ENCODE measurements around the gene DHFR2.
"Not testable (repeated sequence)": the region's sequence is repeated elsewhere in the genome, so short reads cannot be mapped to it uniquely, and the experiment has no call there.

DHFR2 gene

DNA sequence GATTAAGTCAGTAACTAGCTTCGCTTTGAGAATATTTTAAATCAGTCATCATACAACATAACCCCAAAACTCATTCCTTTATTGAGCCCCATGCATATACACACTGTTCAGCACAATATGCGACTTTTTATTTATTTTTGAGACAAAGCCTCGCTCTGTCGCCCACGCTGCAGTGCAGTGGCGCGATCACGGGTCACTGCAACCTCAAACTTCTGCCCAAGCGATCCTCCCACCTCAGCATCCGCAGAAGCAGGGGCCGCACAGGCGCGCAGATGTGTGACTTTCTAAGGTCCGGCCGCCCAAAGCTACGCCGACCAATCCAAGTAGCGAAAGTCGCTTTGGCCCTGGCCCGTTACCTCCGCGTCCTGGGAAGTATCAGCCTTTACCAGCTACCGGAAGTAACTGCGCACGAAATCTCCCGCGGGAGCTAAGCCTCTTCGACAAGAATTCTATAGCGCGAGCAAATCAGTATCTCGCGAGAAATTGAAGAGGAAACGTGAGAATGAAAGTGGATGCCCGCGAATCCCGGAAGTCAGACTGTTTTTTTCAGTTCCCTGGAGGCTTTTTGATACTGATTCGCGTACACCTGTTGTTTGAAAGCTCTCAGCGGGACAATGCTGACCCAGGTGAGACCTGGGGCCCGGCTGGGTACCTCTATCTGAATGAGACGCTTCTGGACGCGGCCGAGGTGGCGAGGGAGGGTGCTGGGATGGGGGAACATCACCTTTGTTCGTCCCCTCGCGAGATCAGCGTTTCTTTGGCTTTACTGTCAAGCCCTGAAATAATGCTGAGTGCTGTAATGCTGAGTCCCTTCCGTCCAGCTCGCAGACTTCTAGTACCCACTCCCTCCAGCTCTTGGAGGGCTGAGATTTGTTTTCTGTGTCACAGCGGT, at the start of gene DHFR2, which contains the start of gene NSUN3:
Gene DHFR2 (minus strand): TSS at position 404 of the 892 bp plus-strand sequence. CDS start 1,405 bp downstream, outside the sequence.
Gene NSUN3 (plus strand): TSS at position 549 of the 892 bp plus-strand sequence. CDS start 66 bp downstream, at position 615.
- peak; percentile 98 for DNase-seq

DNA sequence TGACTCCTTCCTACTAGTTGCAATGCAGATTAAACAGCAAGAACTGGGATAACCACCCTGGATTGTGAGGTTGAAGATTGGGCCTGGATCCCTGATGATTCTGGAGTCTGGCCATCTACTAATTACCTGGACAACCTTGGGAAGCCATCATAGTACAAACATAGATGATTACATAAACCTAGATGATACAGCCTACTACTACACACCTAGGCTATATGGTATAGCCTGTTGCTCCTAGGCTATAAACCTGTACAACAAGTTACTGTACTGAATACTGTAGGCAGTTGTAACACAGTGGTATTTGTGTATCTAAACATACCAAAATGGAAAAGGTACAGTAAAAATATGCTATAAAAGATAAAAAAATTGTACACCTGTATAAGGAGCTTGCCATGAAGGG, 48.1 kb upstream of the DHFR2 start:
- no peak for DNase-seq

- DNase-seq: not testable (repeated sequence)
Observed at GRCh38 chr3:94110232-94110631, 47.5 kb upstream of the DHFR2 start.

DNA sequence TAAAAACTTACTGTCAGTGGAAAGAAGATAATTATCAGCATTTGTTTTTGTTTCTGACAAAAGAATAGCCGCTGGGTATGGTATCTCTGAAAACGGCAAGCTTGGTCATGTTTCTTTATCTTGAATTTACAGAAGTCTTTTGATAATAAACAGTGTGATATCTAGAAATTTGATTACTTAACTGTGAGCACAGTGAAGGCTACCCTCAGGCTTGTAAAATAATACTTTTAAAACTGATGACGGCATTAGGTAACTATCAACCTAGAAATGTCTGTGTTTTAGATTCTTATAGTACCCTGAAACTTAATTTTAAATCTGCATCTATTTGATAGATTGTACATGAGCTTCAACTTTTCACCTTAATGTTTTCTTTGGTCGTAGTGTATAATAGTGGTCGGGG, 43.6 kb upstream of the DHFR2 start:
- DNase-seq: no peak

DNA sequence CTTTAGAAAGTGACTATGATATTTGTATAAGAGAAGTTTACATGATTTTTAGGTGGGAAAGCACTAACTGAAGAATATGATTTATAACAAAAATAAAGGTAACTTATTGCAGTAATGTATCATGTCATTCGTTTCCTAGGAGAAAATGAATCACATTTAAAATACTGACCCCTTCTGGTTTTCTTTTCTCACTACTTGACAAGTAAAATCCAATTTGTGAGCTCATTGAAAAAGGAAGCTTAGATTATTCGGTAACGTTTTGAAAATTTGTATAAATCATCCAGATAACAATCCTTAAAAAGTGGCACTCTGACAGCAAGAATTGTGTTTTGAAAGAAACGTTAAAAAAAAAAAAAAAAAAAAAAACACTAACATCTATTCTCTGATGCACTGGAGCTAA, 39.1 kb upstream of the DHFR2 start:
- no peak for DNase-seq

DNA sequence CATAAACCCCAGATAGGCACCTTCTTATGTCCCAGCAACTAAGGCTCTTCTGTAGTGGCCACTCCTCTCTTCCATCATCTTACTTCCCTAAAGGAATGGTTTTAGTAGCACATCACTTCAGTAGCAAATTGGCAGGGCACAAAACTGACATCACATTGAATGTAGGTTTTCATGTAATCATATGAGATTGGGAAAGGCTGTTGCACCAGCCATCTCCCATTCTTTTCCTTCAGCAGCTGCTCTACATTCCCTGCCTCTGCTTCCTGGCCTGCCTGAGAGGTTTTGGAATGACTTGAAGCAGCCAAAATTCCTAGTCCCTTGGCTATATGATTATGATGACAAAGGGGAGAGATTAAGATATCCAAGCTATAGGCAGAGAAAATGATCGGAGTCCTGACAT, 36.6 kb upstream of the DHFR2 start:
- no peak for DNase-seq

GRCh38 chr3:94098452-94098851, 35.7 kb upstream of the DHFR2 start:
- no peak for DNase-seq

GRCh38 chr3:94095111-94095510, 32.4 kb upstream of the DHFR2 start:
- DNase-seq: no peak

DNA sequence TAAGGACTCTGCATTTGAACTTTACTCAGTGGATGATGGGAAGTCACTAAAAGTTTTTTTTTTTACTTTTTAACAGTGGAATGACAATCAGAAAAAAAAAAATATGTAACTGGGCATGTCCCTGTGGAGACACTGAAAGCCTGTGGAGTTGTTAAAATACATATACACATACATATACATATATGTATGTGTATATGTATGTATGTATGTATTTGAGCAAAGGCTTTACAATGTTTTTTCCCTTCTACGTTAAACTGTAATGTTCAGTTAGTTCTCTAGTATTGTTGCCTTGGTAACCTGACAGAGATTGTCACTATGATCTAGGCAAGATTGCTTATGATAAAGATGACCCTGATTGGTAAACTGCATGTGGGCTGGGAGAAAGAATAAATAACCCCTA, 30.4 kb upstream of the DHFR2 start:
- DNase-seq: no peak

- no peak for DNase-seq
Observed at GRCh38 chr3:94092086-94092485, 29.4 kb upstream of the DHFR2 start.

DNA sequence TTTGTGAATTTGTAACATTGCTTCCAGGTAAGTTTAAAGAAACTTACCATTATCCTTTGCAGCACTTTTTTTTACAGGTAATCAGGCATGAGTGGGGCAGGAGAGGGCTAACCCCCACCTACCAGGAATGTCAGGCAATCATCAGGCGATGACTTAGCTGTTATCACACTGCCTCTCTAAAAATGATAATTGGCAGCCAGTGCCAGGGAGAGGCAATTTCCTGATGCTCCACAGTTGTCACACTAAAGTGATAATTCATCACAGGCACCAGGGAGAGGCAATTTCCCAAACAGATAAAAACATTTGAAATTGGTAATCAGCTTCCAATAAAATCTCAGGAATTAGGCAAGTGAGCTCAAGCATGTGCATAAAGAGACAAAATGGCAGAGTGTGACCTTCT, 26.4 kb upstream of the DHFR2 start:
- no peak for DNase-seq

DNA sequence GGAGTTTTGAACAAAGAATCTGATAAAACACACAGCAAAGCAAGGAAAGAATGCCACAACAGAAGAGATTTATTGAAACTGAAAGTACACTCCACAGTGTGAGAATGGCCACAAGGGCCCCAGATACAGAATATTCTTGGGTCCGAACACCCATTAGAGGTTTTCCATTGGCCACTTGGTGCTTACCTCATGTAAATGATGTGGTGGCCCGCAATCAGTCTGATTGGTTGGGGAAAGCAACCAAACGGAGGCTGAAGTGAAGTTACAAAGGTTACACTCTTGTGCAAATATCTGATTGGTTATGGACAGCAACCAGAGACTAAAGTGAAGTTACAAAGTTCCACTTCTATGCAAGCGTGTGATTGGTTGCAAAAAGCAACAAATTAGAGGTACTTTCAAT, 20.5 kb upstream of the DHFR2 start:
- no peak for DNase-seq

DNA sequence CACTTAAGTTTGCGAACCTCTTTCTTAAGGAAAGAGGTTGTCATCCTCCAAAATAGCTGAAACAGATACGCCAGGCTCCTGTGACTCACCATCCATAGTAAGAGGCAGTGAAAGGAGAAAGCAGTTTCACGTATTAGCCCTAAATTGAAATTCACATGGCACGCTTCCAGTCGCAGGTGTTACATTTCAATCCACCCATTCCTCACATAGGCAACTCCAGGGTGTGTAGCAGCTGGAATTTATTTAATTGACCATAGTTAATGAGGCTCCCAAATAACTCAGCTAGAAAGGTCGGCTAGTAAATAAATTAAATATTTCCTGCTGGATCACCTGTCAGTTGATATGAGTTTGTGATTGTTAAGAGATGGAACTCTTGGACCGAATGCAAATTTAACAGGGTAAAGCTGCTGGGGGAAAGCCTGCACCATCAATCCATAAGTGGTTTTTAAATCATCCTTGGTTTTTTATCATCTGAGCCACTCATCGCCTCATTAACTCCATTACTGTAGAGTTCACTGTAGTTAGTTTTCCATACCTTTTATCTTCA, 19.7 kb upstream of the DHFR2 start:
- DNase-seq: peak; percentile 76

DNA sequence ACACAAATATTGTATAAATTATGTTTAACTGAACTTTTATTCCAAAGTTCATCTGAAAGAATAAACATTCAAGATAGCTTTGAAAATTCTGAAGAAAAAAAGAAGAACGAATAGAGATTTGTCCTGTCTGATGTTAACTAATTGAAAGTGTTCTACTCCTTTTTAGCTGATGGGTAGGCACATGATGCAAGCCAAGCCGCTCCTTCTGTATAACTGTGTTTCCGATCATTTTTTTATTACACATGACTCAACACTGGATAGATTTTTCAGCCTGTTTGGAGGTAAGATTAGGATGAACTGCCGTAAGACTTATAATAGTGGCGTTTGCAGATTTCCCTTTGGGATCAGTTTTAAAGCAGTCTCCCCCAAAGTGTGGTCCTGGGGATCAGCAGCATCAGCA, 19.2 kb upstream of the DHFR2 start:
- no peak for DNase-seq

- DNase-seq: not testable (repeated sequence)
Observed at GRCh38 chr3:94080552-94080951, 17.8 kb upstream of the DHFR2 start.

DNA sequence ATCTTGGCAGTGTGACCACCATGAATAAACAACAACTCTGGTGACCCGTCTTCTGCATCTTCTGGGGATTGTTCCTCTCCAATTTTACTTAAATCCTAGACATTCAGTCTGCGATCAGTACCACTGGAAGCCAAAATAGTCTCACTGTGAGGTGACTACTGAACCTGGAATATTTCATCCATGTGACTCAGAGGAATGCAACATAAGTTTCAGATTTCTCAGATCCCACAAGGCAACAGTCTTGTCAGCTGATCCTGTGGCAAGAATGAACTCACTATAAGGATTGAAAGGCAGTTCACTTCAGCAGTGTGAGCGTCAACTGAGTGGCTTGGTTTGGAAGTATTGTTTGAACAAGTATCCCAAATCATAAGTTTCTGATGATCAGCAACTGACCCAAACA, 13.3 kb upstream of the DHFR2 start:
- DNase-seq: no peak

GRCh38 chr3:94071713-94072284, 9.1 kb upstream of the DHFR2 start:
- no peak for DNase-seq

GRCh38 chr3:94070341-94070911, 7.7 kb upstream of the DHFR2 start:
- DNase-seq: no peak

DNA sequence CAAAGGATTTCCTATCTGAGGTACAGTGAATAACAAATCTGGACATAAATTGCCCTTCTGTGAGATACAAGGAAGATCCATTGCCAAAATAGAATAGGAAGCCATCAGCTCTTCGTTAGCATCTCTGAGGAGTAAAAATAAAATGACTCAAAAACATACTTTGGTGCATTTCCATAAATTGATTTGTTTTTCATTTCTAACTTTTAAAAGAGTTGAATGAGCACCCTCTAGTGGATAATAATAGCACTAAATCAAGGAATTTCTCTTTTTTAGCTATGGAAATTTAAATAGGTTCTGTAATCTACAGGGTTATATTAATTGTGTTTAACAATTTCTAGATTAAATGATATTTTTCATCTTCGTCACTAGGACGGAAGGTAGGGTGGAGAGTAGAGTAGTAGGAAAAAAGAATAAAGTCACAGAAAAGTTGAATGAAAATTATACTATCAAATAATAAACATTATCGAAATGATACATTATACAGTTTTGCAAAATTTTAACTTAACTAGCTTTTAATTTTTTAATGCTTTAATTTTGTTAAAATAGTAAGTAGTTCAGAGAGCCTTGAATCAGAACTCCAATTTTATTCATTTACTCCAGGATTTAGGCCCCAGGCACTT, 6.6 kb upstream of the DHFR2 start:
- DNase-seq: no peak

- no peak for DNase-seq
Observed at GRCh38 chr3:94066506-94067500, 4.1 kb upstream of the DHFR2 start.

DNA sequence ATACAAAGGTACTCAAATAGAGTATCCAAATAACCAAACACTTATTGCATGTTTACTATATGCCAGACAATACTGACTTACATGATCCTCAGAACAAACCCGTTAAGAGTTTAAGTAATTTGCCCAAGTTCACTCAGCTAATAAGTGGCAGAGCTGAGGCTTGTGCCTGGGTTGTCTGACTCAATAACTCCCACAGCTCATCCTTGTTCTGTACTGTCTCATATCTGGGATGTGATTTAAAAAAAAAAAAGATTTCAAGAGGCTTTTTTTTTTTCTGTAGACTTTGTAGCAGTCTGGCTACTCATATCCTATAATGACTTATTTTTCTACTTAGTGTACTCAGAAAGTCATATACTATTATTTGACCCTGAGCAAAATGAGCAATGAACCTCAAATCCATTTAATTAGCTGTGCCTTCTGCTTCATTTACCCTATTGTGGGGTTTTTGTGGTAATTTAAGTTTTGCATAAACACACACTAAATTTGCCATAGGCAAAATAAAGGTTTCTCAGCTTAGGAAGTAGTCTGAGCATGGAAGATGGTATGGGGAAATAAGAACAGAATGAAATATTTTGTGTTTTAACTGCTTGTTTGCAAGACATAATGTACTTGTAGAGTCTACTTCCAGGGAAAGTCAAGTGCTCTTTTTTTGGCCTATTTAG, 3.2 kb upstream of the DHFR2 start:
- no peak for DNase-seq
